ENCODE data around the gene ZNF20. TPM values are rescaled to one million over a fixed set of nuclear protein-coding genes. Genes with fewer than 3 reads are reported as not detected.
A peak's percentile ranks its signal among the peaks of the same experiment; 100 is the strongest.

Gene ZNF20
- total RNA-seq, 1 experiment from 2014 or later = 4.9 TPM

GRCh38 chr19:12133069-12133468, 7.1 kb downstream of the ZNF20 start:
- CTCF ChIA-PET = no interaction called here
- H3K4me1 ChIP-seq (ENCODE audit: insufficient read depth, low read length, poor library complexity, severe bottlenecking) = no peaks in the 10 kb centered on the region
- H3K9me3 ChIP-seq (ENCODE audit: low read depth, low read length, poor library complexity, severe bottlenecking) = peaks cover 58% of the 10 kb centered on the region
- POLR2A ChIA-PET (ENCODE audit: low non-redundant PET) = no interaction called here
- peaks cover 52% of the 10 kb centered on the region for H3K36me3 ChIP-seq (ENCODE audit: insufficient read depth, low read length, poor library complexity, severe bottlenecking)
- intact Hi-C loops (cut with micrococcal nuclease; ENCODE audit: unreplicated experiment) = no loop called here
- H3K4me3 ChIP-seq (ENCODE audit: low read depth, low read length, poor library complexity, severe bottlenecking) = no peak overlapping the region
- no peaks in the 10 kb centered on the region for H3K27me3 ChIP-seq (replicated peaks; ENCODE audit: insufficient read depth, low read depth, low read length, poor library complexity)
- no peak overlapping the region for H3K27ac ChIP-seq (ENCODE audit: low read depth, low read length, poor library complexity, severe bottlenecking)
- DNase-seq (ENCODE audit: low spot score) = no peak
- BruUV-seq (replicated peaks) = no TSS peak
- TF ChIP-seq CTCF (conservative IDR thresholded peaks at IDR 0.05; ENCODE audit: low read depth, low read length) (no peak), EZH2 (IDR thresholded peaks at IDR 0.05; ENCODE audit: borderline replicate concordance, low read depth, low read length, poor library complexity, severe bottlenecking) (no peak)

GRCh38 chr19:12126707-12127106, 13.4 kb downstream of the ZNF20 start:
- H3K9me3 ChIP-seq (ENCODE audit: low read depth, low read length, poor library complexity, severe bottlenecking) = peaks cover 18% of the 10 kb centered on the region
- ChIA-PET CTCF (interaction anchor here (0.7 kb wide), 1 partner anchor 484 kb away, joined by 4 read pairs; no protein-coding TSS in a partner anchor), POLR2A (ENCODE audit: low non-redundant PET) (no interaction called here)
- no peak overlapping the region for H3K27ac ChIP-seq (ENCODE audit: low read depth, low read length, poor library complexity, severe bottlenecking)
- H3K27me3 ChIP-seq (replicated peaks; ENCODE audit: insufficient read depth, low read depth, low read length, poor library complexity) = no peaks in the 10 kb centered on the region
- TF ChIP-seq EZH2 (IDR thresholded peaks at IDR 0.05; ENCODE audit: borderline replicate concordance, low read depth, low read length, poor library complexity, severe bottlenecking) (no peak), CTCF (conservative IDR thresholded peaks at IDR 0.05; ENCODE audit: low read depth, low read length) (peak; percentile 51)
- intact Hi-C loops (cut with micrococcal nuclease; ENCODE audit: unreplicated experiment) = no loop called here
- DNase-seq (ENCODE audit: low spot score) = peak; percentile 17
- peaks cover 7% of the 10 kb centered on the region for H3K36me3 ChIP-seq (ENCODE audit: insufficient read depth, low read length, poor library complexity, severe bottlenecking)
- H3K4me3 ChIP-seq (ENCODE audit: low read depth, low read length, poor library complexity, severe bottlenecking) = no peak overlapping the region
- no peaks in the 10 kb centered on the region for H3K4me1 ChIP-seq (ENCODE audit: insufficient read depth, low read length, poor library complexity, severe bottlenecking)
- no TSS peak for BruUV-seq (replicated peaks)

GRCh38 chr19:12117201-12117970, 22.8 kb downstream of the ZNF20 start:
- BruUV-seq (replicated peaks) = no TSS peak
- TF ChIP-seq EZH2 (IDR thresholded peaks at IDR 0.05; ENCODE audit: borderline replicate concordance, low read depth, low read length, poor library complexity, severe bottlenecking) (no peak), CTCF (conservative IDR thresholded peaks at IDR 0.05; ENCODE audit: low read depth, low read length) (no peak)
- Histone ChIP-seq H3K27me3 (replicated peaks; ENCODE audit: insufficient read depth, low read depth, low read length, poor library complexity) (no peaks in the 10 kb centered on the region), H3K9me3 (ENCODE audit: low read depth, low read length, poor library complexity, severe bottlenecking) (peaks cover 20% of the 10 kb centered on the region), H3K36me3 (ENCODE audit: insufficient read depth, low read length, poor library complexity, severe bottlenecking) (peaks cover 19% of the 10 kb centered on the region), H3K4me1 (ENCODE audit: insufficient read depth, low read length, poor library complexity, severe bottlenecking) (no peaks in the 10 kb centered on the region), H3K27ac (ENCODE audit: low read depth, low read length, poor library complexity, severe bottlenecking) (no peak overlapping the region), H3K4me3 (ENCODE audit: low read depth, low read length, poor library complexity, severe bottlenecking) (no peak overlapping the region)
- POLR2A ChIA-PET (ENCODE audit: low non-redundant PET) = no interaction called here
- intact Hi-C loops (cut with micrococcal nuclease; ENCODE audit: unreplicated experiment) = no loop called here
- CTCF ChIA-PET = no interaction called here
- no peak for DNase-seq (ENCODE audit: low spot score)

Data from A673 (cell line).